HepG2 (cell line): Measurements from ENCODE around the gene CABLES2. TPM values are rescaled to one million over a fixed set of nuclear protein-coding genes. Genes with fewer than 3 reads are reported as not detected.

Experiments used
- MAFK ChIP-seq, 2 experiments: IDR thresholded peaks in 1 of 2; conservative IDR thresholded peaks in 1 of 2; 2 replicates each; pipeline ENCODE4 v1.6.1; 2011; ENCODE audit warnings: improper control_type of control experiment in 2 of 2, low read length in 2 of 2
- NFE2L2 ChIP-seq: fragments of 150-350 bp; IDR thresholded peaks from 2 replicates; pipeline ENCODE4 v1.6.1; 2014; ENCODE audit warnings: low read length
- RXRB ChIP-seq: IDR thresholded peaks from 2 replicates; pipeline ENCODE4 v1.6.1; 2016; ENCODE audit warnings: borderline replicate concordance, missing genetic modification reagents, missing compliant biosample characterization
- TSC22D2 ChIP-seq: sonication (generic); formaldehyde crosslinking; IDR thresholded peaks from 2 replicates; pipeline ENCODE4 v1.5.1; 2020; ENCODE audit warnings: missing genetic modification reagents, mild to moderate bottlenecking, borderline replicate concordance
- ZFP36L1 ChIP-seq: sonication (generic); formaldehyde crosslinking; IDR thresholded peaks from 2 replicates; pipeline ENCODE4 v1.8.0; 2022; ENCODE audit warnings: mild to moderate bottlenecking, missing genetic modification reagents, moderate library complexity
- ZNF441 ChIP-seq: sonication (generic); formaldehyde crosslinking; IDR thresholded peaks from 2 replicates; pipeline ENCODE4 v1.7.0; 2021; ENCODE audit warnings: missing genetic modification reagents, borderline replicate concordance
- ZNF589 ChIP-seq: sonication (generic); formaldehyde crosslinking; conservative IDR thresholded peaks from 2 replicates; pipeline ENCODE4 v1.8.0; 2022; ENCODE audit warnings: mild to moderate bottlenecking, moderate library complexity, missing genetic modification reagents
- ZNF605 ChIP-seq: sonication (generic); formaldehyde crosslinking; IDR thresholded peaks from 2 replicates; pipeline ENCODE4 v1.8.0; 2022; ENCODE audit warnings: mild to moderate bottlenecking, missing genetic modification reagents
- polyA plus RNA-seq, 8 experiments: library from polyadenylated mRNA; depleted of rRNA in 3 of 8; stranded (reverse) in 7 of 8; unstranded in 1 of 8; fragments of >200 nt; fragmentation: Illumina TruSeq in 4 of 8; extraction: Trizol in 4 of 8; gene quantifications; 2 replicates each; pipeline versions ENCODE4 v1.2.1 to v1.2.3, GENCODE V29; 2011 to 2016; ENCODE audit warnings: low read depth in 4 of 8, missing spikeins in 1 of 8, mixed read lengths in 1 of 8; ENCODE audit not compliant: insufficient read depth in 1 of 8
- total RNA-seq, 5 experiments: library from RNA; depleted of rRNA; stranded (reverse); fragments of >200 nt; fragmentation: Illumina TruSeq; extraction: Trizol; gene quantifications; 2 replicates each; pipeline ENCODE4 v1.2.3, GENCODE V29; 2016; ENCODE audit warnings: low read depth in 1 of 5
- TF ChIP-seq, protein P1 (sequence below), 2 experiments: sonication (generic) in 1 of 2; formaldehyde crosslinking in 1 of 2; IDR thresholded peaks; 2 replicates each; pipeline versions ENCODE4 v1.4.0 to v1.6.1; 2016 to 2020; ENCODE audit warnings: borderline replicate concordance in 1 of 2, low read depth in 1 of 2, mild to moderate bottlenecking in 1 of 2, missing genetic modification reagents in 1 of 2
- TF ChIP-seq, protein P2 (sequence below): sonication (generic); formaldehyde crosslinking; IDR thresholded peaks from 2 replicates; pipeline ENCODE4 v1.4.0; 2020; ENCODE audit warnings: missing genetic modification reagents
- TF ChIP-seq, protein P3 (sequence below): sonication (generic); formaldehyde crosslinking; IDR thresholded peaks from 2 replicates; pipeline ENCODE4 v1.5.0; 2020; ENCODE audit warnings: mild to moderate bottlenecking, missing genetic modification reagents
- TF ChIP-seq, protein P4 (sequence below): sonication (generic); formaldehyde crosslinking; IDR thresholded peaks from 2 replicates; pipeline ENCODE4 v1.4.0; 2020; ENCODE audit warnings: missing genetic modification reagents, borderline replicate concordance

The CABLES2 gene
- total and polyA plus RNA-seq, 2 of the 13 experiments (the other 11 are each of a cell fraction or from before 2014, with no cell fraction given) = 5.2 to 9.7 TPM

DNA sequence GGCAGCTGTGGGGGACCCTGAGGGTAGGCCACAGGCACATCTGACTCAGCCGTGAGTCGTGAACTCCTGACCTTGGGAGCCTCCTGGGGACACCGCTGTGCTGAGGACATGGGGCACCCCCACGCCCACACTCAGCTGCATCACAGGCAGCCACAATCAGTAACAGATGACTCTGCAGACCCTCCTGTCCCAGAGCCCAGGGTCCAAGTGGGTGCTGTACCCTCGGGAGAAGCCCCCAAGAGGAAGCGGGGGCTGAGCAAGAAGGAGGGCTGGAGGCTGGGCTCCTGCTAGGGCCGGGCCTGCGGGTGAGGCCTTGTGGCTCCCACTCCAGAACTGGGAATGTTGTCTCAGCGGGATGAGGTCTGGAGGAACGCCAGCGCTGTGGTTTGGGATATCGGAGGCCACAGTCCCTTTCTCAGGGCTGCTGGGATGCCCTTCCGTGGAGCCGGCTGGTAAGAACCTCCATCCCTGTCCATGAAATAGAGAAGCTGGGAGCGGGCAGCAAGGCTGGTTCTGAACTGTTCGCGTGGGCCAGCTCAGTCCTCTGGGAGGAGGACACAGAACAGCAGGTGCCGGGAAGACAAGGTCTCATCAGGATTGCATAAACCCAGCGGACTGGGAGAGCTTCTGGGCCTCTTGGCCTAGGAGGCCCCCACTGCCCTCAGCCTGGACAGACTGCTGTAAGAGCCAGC is 36.8 kb downstream of the CABLES2 start (continued):
- TF ChIP-seq, protein P1, sequence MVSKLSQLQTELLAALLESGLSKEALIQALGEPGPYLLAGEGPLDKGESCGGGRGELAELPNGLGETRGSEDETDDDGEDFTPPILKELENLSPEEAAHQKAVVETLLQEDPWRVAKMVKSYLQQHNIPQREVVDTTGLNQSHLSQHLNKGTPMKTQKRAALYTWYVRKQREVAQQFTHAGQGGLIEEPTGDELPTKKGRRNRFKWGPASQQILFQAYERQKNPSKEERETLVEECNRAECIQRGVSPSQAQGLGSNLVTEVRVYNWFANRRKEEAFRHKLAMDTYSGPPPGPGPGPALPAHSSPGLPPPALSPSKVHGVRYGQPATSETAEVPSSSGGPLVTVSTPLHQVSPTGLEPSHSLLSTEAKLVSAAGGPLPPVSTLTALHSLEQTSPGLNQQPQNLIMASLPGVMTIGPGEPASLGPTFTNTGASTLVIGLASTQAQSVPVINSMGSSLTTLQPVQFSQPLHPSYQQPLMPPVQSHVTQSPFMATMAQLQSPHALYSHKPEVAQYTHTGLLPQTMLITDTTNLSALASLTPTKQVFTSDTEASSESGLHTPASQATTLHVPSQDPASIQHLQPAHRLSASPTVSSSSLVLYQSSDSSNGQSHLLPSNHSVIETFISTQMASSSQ (IDR thresholded peaks at IDR 0.05; ENCODE audit: low read depth) = no peak
- TF ChIP-seq, protein P1 (CRISPR knock-in tag; IDR thresholded peaks at IDR 0.05; ENCODE audit: borderline replicate concordance) = peak; percentile 12; the same call in 1 of the 2 replicates
- TF ChIP-seq RXRB (CRISPR knock-in tag) (peak; percentile 12; the same call in 1 of the 2 replicates), ZNF589 (CRISPR knock-in tag) (no peak), ZNF441 (CRISPR knock-in tag) (no peak), ZFP36L1 (no peak), TSC22D2 (CRISPR knock-in tag) (no peak), NFE2L2 (no peak), MAFK (conservative IDR thresholded peaks at IDR 0.05 in 1 of 2, IDR thresholded peaks at IDR 0.05 in 1 of 2; ENCODE audit: low read length in 2 of 2) (no peak), ZNF605 (CRISPR knock-in tag) (no peak)
- TF ChIP-seq, protein P2, sequence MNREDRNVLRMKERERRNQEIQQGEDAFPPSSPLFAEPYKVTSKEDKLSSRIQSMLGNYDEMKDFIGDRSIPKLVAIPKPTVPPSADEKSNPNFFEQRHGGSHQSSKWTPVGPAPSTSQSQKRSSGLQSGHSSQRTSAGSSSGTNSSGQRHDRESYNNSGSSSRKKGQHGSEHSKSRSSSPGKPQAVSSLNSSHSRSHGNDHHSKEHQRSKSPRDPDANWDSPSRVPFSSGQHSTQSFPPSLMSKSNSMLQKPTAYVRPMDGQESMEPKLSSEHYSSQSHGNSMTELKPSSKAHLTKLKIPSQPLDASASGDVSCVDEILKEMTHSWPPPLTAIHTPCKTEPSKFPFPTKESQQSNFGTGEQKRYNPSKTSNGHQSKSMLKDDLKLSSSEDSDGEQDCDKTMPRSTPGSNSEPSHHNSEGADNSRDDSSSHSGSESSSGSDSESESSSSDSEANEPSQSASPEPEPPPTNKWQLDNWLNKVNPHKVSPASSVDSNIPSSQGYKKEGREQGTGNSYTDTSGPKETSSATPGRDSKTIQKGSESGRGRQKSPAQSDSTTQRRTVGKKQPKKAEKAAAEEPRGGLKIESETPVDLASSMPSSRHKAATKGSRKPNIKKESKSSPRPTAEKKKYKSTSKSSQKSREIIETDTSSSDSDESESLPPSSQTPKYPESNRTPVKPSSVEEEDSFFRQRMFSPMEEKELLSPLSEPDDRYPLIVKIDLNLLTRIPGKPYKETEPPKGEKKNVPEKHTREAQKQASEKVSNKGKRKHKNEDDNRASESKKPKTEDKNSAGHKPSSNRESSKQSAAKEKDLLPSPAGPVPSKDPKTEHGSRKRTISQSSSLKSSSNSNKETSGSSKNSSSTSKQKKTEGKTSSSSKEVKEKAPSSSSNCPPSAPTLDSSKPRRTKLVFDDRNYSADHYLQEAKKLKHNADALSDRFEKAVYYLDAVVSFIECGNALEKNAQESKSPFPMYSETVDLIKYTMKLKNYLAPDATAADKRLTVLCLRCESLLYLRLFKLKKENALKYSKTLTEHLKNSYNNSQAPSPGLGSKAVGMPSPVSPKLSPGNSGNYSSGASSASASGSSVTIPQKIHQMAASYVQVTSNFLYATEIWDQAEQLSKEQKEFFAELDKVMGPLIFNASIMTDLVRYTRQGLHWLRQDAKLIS (CRISPR knock-in tag) = no peak
- TF ChIP-seq, protein P3, sequence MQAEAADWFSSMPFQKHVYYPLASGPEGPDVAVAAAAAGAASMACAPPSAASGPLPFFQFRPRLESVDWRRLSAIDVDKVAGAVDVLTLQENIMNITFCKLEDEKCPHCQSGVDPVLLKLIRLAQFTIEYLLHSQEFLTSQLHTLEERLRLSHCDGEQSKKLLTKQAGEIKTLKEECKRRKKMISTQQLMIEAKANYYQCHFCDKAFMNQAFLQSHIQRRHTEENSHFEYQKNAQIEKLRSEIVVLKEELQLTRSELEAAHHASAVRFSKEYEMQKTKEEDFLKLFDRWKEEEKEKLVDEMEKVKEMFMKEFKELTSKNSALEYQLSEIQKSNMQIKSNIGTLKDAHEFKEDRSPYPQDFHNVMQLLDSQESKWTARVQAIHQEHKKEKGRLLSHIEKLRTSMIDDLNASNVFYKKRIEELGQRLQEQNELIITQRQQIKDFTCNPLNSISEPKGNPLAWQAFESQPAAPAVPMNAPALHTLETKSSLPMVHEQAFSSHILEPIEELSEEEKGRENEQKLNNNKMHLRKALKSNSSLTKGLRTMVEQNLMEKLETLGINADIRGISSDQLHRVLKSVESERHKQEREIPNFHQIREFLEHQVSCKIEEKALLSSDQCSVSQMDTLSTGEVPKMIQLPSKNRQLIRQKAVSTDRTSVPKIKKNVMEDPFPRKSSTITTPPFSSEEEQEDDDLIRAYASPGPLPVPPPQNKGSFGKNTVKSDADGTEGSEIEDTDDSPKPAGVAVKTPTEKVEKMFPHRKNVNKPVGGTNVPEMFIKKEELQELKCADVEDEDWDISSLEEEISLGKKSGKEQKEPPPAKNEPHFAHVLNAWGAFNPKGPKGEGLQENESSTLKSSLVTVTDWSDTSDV (CRISPR knock-in tag) = no peak
- TF ChIP-seq, protein P4, sequence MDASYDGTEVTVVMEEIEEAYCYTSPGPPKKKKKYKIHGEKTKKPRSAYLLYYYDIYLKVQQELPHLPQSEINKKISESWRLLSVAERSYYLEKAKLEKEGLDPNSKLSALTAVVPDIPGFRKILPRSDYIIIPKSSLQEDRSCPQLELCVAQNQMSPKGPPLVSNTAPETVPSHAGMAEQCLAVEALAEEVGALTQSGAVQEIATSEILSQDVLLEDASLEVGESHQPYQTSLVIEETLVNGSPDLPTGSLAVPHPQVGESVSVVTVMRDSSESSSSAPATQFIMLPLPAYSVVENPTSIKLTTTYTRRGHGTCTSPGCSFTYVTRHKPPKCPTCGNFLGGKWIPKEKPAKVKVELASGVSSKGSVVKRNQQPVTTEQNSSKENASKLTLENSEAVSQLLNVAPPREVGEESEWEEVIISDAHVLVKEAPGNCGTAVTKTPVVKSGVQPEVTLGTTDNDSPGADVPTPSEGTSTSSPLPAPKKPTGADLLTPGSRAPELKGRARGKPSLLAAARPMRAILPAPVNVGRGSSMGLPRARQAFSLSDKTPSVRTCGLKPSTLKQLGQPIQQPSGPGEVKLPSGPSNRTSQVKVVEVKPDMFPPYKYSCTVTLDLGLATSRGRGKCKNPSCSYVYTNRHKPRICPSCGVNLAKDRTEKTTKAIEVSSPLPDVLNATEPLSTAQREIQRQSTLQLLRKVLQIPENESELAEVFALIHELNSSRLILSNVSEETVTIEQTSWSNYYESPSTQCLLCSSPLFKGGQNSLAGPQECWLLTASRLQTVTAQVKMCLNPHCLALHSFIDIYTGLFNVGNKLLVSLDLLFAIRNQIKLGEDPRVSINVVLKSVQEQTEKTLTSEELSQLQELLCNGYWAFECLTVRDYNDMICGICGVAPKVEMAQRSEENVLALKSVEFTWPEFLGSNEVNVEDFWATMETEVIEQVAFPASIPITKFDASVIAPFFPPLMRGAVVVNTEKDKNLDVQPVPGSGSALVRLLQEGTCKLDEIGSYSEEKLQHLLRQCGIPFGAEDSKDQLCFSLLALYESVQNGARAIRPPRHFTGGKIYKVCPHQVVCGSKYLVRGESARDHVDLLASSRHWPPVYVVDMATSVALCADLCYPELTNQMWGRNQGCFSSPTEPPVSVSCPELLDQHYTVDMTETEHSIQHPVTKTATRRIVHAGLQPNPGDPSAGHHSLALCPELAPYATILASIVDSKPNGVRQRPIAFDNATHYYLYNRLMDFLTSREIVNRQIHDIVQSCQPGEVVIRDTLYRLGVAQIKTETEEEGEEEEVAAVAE (CRISPR knock-in tag) = no peak
